Caco-2 (cell line): Measurements from ENCODE around the gene PIKFYVE. TPM values are rescaled to one million over a fixed set of nuclear protein-coding genes. Genes with fewer than 3 reads are reported as not detected.

Source experiments
- BruUV-seq: library from RNA; stranded (reverse); fragments of 400-500 nt; replicated peaks from 2 replicates; lab custom pipeline; 2021; lab: Mats Ljungman, UMichigan
- CTCF ChIA-PET: fragments of 300-600 bp; sonication (Branson Sonifier 250); formaldehyde crosslinking; loops from one replicate; lab custom pipeline; 2022; ENCODE audit warnings: antibody characterized with exemption; lab: Charles Lee
- POLR2A ChIA-PET: fragments of 300-600 bp; sonication (Branson Sonifier 250); formaldehyde crosslinking; loops from one replicate; lab custom pipeline; 2022; ENCODE audit warnings: antibody characterized with exemption; lab: Charles Lee
- DNase-seq, 2 experiments: peaks; one replicate each; pipeline versions ENCODE4 v3.0.0 to v3.0.0-alpha.2; 2020 to 2022
- H3K27me3 ChIP-seq: replicated peaks from 2 replicates; pipeline ENCODE4 v1.6.0; 2011; ENCODE audit warnings: low read length; ENCODE audit not compliant: control insufficient read depth, insufficient read depth
- H3K36me3 ChIP-seq: 2 replicates; pipeline ENCODE4 v1.5.1; 2011; ENCODE audit warnings: low read length; ENCODE audit not compliant: control insufficient read depth, insufficient read depth
- H3K4me1 ChIP-seq: fragments of 250-450 bp; sonication (Bioruptor Pico); 2 replicates; pipeline ENCODE4 v1.5.1; 2020; ENCODE audit warnings: mild to moderate bottlenecking
- H3K4me3 ChIP-seq: 2 replicates; pipeline ENCODE4 v1.5.1; 2011; ENCODE audit warnings: low read depth, mild to moderate bottlenecking, control low read depth, low read length
- H3K9me3 ChIP-seq: fragments of 250-450 bp; sonication (Bioruptor Pico); 2 replicates; pipeline ENCODE4 v1.5.1; 2020; ENCODE audit warnings: mild to moderate bottlenecking, moderate library complexity
- H3K27ac Mint-ChIP-seq: one replicate; pipeline ENCODE4 v1.8.0; 2022; ENCODE audit warnings: mixed read lengths; ENCODE audit not compliant: unreplicated experiment
- H3K27me3 Mint-ChIP-seq: one replicate; pipeline ENCODE4 v1.8.0; 2022; ENCODE audit warnings: mixed read lengths; ENCODE audit not compliant: insufficient read depth, unreplicated experiment
- H3K36me3 Mint-ChIP-seq: one replicate; pipeline ENCODE4 v1.8.0; 2022; ENCODE audit warnings: mild to moderate bottlenecking, mixed read lengths; ENCODE audit not compliant: insufficient read depth, unreplicated experiment
- H3K4me1 Mint-ChIP-seq: one replicate; pipeline ENCODE4 v1.8.0; 2022; ENCODE audit warnings: low read depth, mixed read lengths; ENCODE audit not compliant: unreplicated experiment
- H3K4me3 Mint-ChIP-seq: one replicate; pipeline ENCODE4 v1.8.0; 2022; ENCODE audit warnings: mild to moderate bottlenecking, moderate library complexity, mixed read lengths; ENCODE audit not compliant: unreplicated experiment
- H3K9me3 Mint-ChIP-seq: one replicate; pipeline ENCODE4 v1.8.0; 2022; ENCODE audit warnings: mixed read lengths; ENCODE audit not compliant: unreplicated experiment
- CTCF ChIP-seq, 2 experiments: fragments of 200-600 bp in 1 of 2; IDR thresholded peaks; 1 replicate in 1 of 2; 2 replicates in 1 of 2; pipeline versions ENCODE4 v1.5.1 to v1.8.0; 2011 to 2022; ENCODE audit warnings: antibody characterized with exemption in 1 of 2, control low read depth in 1 of 2, inconsistent platforms in 1 of 2, low read depth in 1 of 2, low read length in 1 of 2, mild to moderate bottlenecking in 1 of 2, moderate library complexity in 1 of 2; ENCODE audit not compliant: insufficient read depth in 1 of 2, severe bottlenecking in 1 of 2, unreplicated experiment in 1 of 2
- intact Hi-C: fragments of 100-400 bp; cut with micrococcal nuclease; formaldehyde crosslinking; loops from one replicate; pipeline ENCODE4 v1.10.0; 2022; ENCODE audit not compliant: unreplicated experiment
- total RNA-seq: library from RNA; stranded (reverse); gene quantifications from 2 replicates; pipeline ENCODE4 v1.2.3, GENCODE V29; 2022

The PIKFYVE gene
- total RNA-seq, 1 experiment from 2014 or later = 31.2 TPM

GRCh38 chr2:208228476-208228875 is 37.6 kb upstream of the PIKFYVE start:
- H3K4me3 Mint-ChIP-seq = no peak overlapping the region
- intact Hi-C loops = no loop called here
- no peak overlapping the region for H3K27ac Mint-ChIP-seq
- H3K9me3 Mint-ChIP-seq = peaks cover 11% of the 10 kb centered on the region
- no peaks in the 10 kb centered on the region for H3K4me1 ChIP-seq
- ChIA-PET CTCF (interaction anchor here (0.7 kb wide), 1 partner anchor 26 kb away, joined by 3 read pairs; no protein-coding TSS in a partner anchor), POLR2A (no interaction called here)
- BruUV-seq = no TSS peak
- no peaks in the 10 kb centered on the region for H3K36me3 Mint-ChIP-seq
- peaks cover 3% of the 10 kb centered on the region for H3K9me3 ChIP-seq
- DNase-seq = no peak
- TF ChIP-seq CTCF (IDR thresholded peaks at IDR 0.05; ENCODE audit: insufficient read depth in 1 of 2, low read depth in 1 of 2, low read length in 1 of 2, severe bottlenecking in 1 of 2, unreplicated experiment in 1 of 2) = no peak
- no peaks in the 10 kb centered on the region for H3K36me3 ChIP-seq
- no peaks in the 10 kb centered on the region for H3K27me3 ChIP-seq
- no peak overlapping the region for H3K4me3 ChIP-seq
- H3K4me1 Mint-ChIP-seq = no peaks in the 10 kb centered on the region
- H3K27me3 Mint-ChIP-seq = no peaks in the 10 kb centered on the region

DNA sequence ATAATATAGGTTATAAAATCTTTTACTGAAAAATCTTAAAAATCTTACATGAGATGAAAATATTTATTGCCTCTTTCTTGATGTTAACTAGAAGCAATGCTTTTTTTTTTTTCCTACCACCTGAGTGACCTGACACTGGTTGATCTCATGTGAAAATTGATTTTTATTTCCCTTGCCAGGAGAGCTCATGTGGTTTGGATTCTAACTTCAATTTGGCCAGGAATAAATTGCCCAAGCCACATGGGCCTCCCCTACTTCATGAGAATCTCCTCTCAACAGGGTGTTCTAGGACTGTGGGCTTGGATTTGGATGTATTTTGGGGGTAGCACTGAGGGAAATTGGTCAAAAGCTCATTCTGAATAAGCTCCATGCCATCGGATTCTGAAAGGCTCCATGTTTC is 31.3 kb upstream of the PIKFYVE start:
- no peaks in the 10 kb centered on the region for H3K27me3 Mint-ChIP-seq
- H3K4me1 Mint-ChIP-seq = peaks cover 5% of the 10 kb centered on the region
- no peaks in the 10 kb centered on the region for H3K4me1 ChIP-seq
- H3K9me3 ChIP-seq = no peaks in the 10 kb centered on the region; the same call in 1 of the 2 replicates
- intact Hi-C loops = no loop called here
- DNase-seq = no peak
- H3K9me3 Mint-ChIP-seq = peaks cover 21% of the 10 kb centered on the region
- peaks cover 43% of the 10 kb centered on the region for H3K36me3 Mint-ChIP-seq
- peaks cover 8% of the 10 kb centered on the region for H3K36me3 ChIP-seq
- ChIA-PET CTCF (no interaction called here), POLR2A (interaction anchor here (0.6 to 0.7 kb wide), 2 partner anchors 138 to 523 kb away, joined by 3 to 8 read pairs; partner anchors contain the start of gene CCNYL1)
- no peaks in the 10 kb centered on the region for H3K27me3 ChIP-seq
- BruUV-seq = no TSS peak
- no peak overlapping the region for H3K4me3 Mint-ChIP-seq
- no peak for TF ChIP-seq CTCF (IDR thresholded peaks at IDR 0.05; ENCODE audit: insufficient read depth in 1 of 2, low read depth in 1 of 2, low read length in 1 of 2, severe bottlenecking in 1 of 2, unreplicated experiment in 1 of 2)
- no peak overlapping the region for H3K4me3 ChIP-seq
- no peak overlapping the region for H3K27ac Mint-ChIP-seq

GRCh38 chr2:208235860-208236259 is 30.2 kb upstream of the PIKFYVE start:
- Mint-ChIP-seq H3K4me1 (peaks cover 13% of the 10 kb centered on the region), H3K27ac (no peak overlapping the region), H3K9me3 (peaks cover 21% of the 10 kb centered on the region), H3K27me3 (no peaks in the 10 kb centered on the region), H3K36me3 (peaks cover 51% of the 10 kb centered on the region), H3K4me3 (no peak overlapping the region)
- intact Hi-C loops = no loop called here
- no peaks in the 10 kb centered on the region for H3K27me3 ChIP-seq
- no peak for TF ChIP-seq CTCF (IDR thresholded peaks at IDR 0.05; ENCODE audit: insufficient read depth in 1 of 2, low read depth in 1 of 2, low read length in 1 of 2, severe bottlenecking in 1 of 2, unreplicated experiment in 1 of 2)
- BruUV-seq = no TSS peak
- no peak for DNase-seq
- CTCF ChIA-PET = no interaction called here
- no peaks in the 10 kb centered on the region; the same call in 1 of the 2 replicates for H3K9me3 ChIP-seq
- peaks cover 8% of the 10 kb centered on the region for H3K36me3 ChIP-seq
- H3K4me3 ChIP-seq = no peak overlapping the region
- peaks cover 4% of the 10 kb centered on the region for H3K4me1 ChIP-seq
- POLR2A ChIA-PET = no interaction called here
